Right lobe of liver (tissue), 4 donors: ENCODE data around the gene LRP10.

Experiments used
- CTCF ChIP-seq, 4 donors: fragments of 200-600 bp in 3 of 4; fragments of 450-650 bp in 1 of 4; IDR thresholded peaks; one replicate each; pipeline versions ENCODE4 v1.5.1 to v1.8.0; 2016 to 2022; ENCODE audit warnings: antibody characterized with exemption in 4 of 4, mild to moderate bottlenecking in 2 of 4
- POLR2A ChIP-seq: fragments of 450-650 bp; IDR thresholded peaks from one replicate; pipeline ENCODE4 v1.6.1; 2017; ENCODE audit warnings: antibody characterized with exemption, mild to moderate bottlenecking
- donor health status: DM: no; HTN: no; CAD: no.
- donor health status: DM: no; HTN: no; CAD: no.
- donor health status: DM: no; HTN: yes; CAD: no.

GRCh38 chr14:22922294-22922693 lies 50.8 kb downstream of the LRP10 start:
- TF ChIP-seq CTCF (IDR thresholded peaks at IDR 0.05) (no peak), POLR2A (no peak)
